Activated T-helper 17 cell treated with anti-CD3 and anti-CD28 coated beads, Interleukin-2, amount 50 U/mL, for 72 hours (primary cell): ENCODE data around the gene ATP5MK. TPM values are rescaled to one million over a fixed set of nuclear protein-coding genes. Genes with fewer than 3 reads are reported as not detected.
"Not testable (repeated sequence)": the region's sequence is repeated elsewhere in the genome, so short reads cannot be mapped to it uniquely, and the experiment has no call there.

Experiments used
- ATAC-seq: fragments of 150-1000 bp; cut with Tn5 transposase; replicated peaks from 2 replicates; pipeline ENCODE4 v1.10.0; 2021; ENCODE audit warnings: mild to moderate bottlenecking, moderate library complexity
- H3K27ac Mint-ChIP-seq: one replicate; pipeline ENCODE4 v1.8.0; 2022; ENCODE audit warnings: mixed read lengths
- H3K27me3 Mint-ChIP-seq: one replicate; pipeline ENCODE4 v1.8.0; 2022; ENCODE audit warnings: mixed read lengths
- H3K36me3 Mint-ChIP-seq: one replicate; pipeline ENCODE4 v1.8.0; 2022; ENCODE audit warnings: low read depth, mild to moderate bottlenecking, mixed read lengths
- H3K4me1 Mint-ChIP-seq: one replicate; pipeline ENCODE4 v1.8.0; 2022; ENCODE audit warnings: mixed read lengths
- H3K4me3 Mint-ChIP-seq: one replicate; pipeline ENCODE4 v1.8.0; 2022; ENCODE audit warnings: mild to moderate bottlenecking, mixed read lengths
- H3K9me3 Mint-ChIP-seq: one replicate; pipeline ENCODE4 v1.8.0; 2022; ENCODE audit warnings: mixed read lengths
- total RNA-seq, 2 donors: library from RNA; stranded (reverse); gene quantifications; one replicate each; pipeline ENCODE4 v1.2.3, GENCODE V29; 2022

The ATP5MK gene
- total RNA-seq, 2 donors from 2014 or later, result 290 to 425 TPM

DNA sequence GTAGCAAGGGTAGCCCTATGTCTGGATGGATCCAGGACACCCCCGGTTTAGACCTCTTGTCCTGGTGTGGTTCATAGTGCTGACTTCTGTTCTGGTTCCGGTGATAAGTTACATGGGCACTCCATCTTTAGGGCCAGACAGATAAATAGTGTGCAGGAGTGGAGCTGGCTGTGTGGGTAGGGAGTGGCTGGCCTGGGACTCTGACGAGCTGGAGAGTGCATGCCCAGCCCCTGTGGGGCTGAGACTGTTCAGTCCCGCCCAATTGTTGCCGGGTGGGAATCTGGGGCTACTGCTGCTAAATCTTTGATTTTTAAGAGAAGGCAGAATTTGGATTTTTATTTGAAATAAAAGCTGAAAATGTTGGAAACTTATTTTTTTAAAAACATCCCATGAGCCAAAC is 27.5 kb upstream of the ATP5MK start:
- Mint-ChIP-seq H3K27ac (no peak overlapping the region), H3K36me3 (peaks cover 97% of the 10 kb centered on the region), H3K27me3 (no peaks in the 10 kb centered on the region), H3K4me1 (peaks cover 6% of the 10 kb centered on the region), H3K4me3 (no peak overlapping the region), H3K9me3 (no peaks in the 10 kb centered on the region)
- ATAC-seq, result no peak

- H3K27me3 Mint-ChIP-seq, result no peaks in the 10 kb centered on the region
- no peak overlapping the region for H3K27ac Mint-ChIP-seq
- no peaks in the 10 kb centered on the region for H3K4me1 Mint-ChIP-seq
- peaks cover 97% of the 10 kb centered on the region for H3K36me3 Mint-ChIP-seq
- no peak for ATAC-seq
- H3K9me3 Mint-ChIP-seq, result no peaks in the 10 kb centered on the region
- no peak overlapping the region for H3K4me3 Mint-ChIP-seq
Measured at GRCh38 chr10:103419101-103419500, 22.8 kb upstream of the ATP5MK start.

- Mint-ChIP-seq H3K4me1 (no peaks in the 10 kb centered on the region), H3K4me3 (no peak overlapping the region), H3K27me3 (no peaks in the 10 kb centered on the region), H3K36me3 (peaks cover 97% of the 10 kb centered on the region), H3K9me3 (no peaks in the 10 kb centered on the region), H3K27ac (peak overlapping the region; percentile 52)
- no peak for ATAC-seq
Measured at GRCh38 chr10:103417601-103418000, 21.3 kb upstream of the ATP5MK start.

DNA sequence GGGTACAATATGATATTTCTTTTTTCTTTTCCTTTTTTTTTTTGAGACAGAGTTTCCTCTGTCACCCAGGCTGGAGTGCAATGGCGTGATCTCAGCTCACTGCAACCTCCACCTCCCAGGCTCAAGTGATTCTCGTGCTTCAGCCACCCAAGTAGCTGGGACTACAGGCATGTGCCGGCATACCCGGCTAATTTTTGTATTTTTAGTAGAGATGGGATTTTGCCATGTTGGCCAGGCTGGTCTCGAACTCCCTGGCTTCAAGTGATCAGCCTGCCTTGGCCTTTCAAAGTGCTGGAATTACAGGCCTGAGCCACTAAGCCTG is 20.8 kb upstream of the ATP5MK start:
- not testable (repeated sequence) for H3K27me3 Mint-ChIP-seq, ATAC-seq, H3K9me3 Mint-ChIP-seq, H3K27ac Mint-ChIP-seq, H3K4me1 Mint-ChIP-seq, H3K4me3 Mint-ChIP-seq
- H3K36me3 Mint-ChIP-seq, result peaks cover 97% of the 10 kb centered on the region

- no peaks in the 10 kb centered on the region for H3K9me3 Mint-ChIP-seq
- no peaks in the 10 kb centered on the region for H3K27me3 Mint-ChIP-seq
- H3K4me3 Mint-ChIP-seq, result no peak overlapping the region
- H3K36me3 Mint-ChIP-seq, result peaks cover 99% of the 10 kb centered on the region
- no peak overlapping the region for H3K27ac Mint-ChIP-seq
- ATAC-seq, result peak; percentile 52
- no peaks in the 10 kb centered on the region for H3K4me1 Mint-ChIP-seq
Measured at GRCh38 chr10:103416436-103417147, 20.3 kb upstream of the ATP5MK start.

DNA sequence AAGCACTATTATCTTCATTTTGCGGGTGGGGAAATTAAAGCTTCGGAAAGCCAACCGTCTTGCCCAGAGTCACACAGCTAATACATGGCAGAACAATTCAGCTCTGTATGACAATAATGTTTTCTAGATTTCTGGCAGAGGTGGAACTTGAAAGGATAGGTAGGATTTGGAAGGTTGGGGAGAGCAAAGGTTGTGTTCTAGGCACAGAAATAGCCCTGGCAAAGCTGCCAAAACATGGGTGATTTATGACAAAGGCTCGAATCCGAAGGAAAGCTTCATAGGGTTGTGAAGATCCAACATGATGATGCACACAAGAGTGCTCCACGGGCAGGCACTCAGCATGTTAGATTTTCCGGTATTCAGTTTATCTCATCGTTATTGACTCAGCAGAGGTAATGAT is 19.3 kb upstream of the ATP5MK start:
- no peaks in the 10 kb centered on the region for H3K27me3 Mint-ChIP-seq
- H3K27ac Mint-ChIP-seq, result no peak overlapping the region
- H3K36me3 Mint-ChIP-seq, result peaks cover 95% of the 10 kb centered on the region
- no peak for ATAC-seq
- H3K4me3 Mint-ChIP-seq, result no peak overlapping the region
- no peaks in the 10 kb centered on the region for H3K4me1 Mint-ChIP-seq
- no peaks in the 10 kb centered on the region for H3K9me3 Mint-ChIP-seq

DNA sequence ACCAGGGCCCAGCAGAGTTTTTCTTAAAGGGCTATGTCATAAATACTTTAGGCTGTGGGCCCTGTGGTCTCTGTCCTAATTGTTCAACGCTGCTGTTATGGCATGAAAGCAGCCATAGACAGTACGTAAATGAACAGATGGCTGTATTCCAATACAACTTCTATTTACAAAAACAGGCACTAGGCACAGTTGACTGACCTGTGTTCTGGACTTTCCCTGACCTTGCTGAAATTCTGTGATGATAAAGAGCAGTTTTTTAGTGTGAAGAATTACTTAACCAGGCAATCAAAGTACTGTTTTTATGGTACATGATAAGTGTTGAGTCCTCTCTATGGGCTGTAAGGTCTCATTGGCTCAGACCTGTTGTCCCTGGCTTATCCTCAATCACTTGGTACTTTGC is 17.3 kb upstream of the ATP5MK start:
- ATAC-seq, result no peak
- Mint-ChIP-seq H3K9me3 (no peaks in the 10 kb centered on the region), H3K4me3 (no peak overlapping the region), H3K4me1 (no peaks in the 10 kb centered on the region), H3K27me3 (no peaks in the 10 kb centered on the region), H3K27ac (no peak overlapping the region), H3K36me3 (peaks cover 95% of the 10 kb centered on the region)

- Mint-ChIP-seq H3K4me3 (peak overlapping the region; percentile 100), H3K9me3 (no peaks in the 10 kb centered on the region), H3K36me3 (peaks cover 100% of the 10 kb centered on the region), H3K27ac (peak overlapping the region; percentile 99), H3K4me1 (peaks cover 31% of the 10 kb centered on the region), H3K27me3 (no peaks in the 10 kb centered on the region)
- ATAC-seq, result no peak
Measured at GRCh38 chr10:103397191-103397825, 1.0 kb upstream of the ATP5MK start.

GRCh38 chr10:103396789-103397087 is 463 bp upstream of the ATP5MK start:
- Mint-ChIP-seq H3K9me3 (no peaks in the 10 kb centered on the region), H3K36me3 (peaks cover 100% of the 10 kb centered on the region), H3K4me3 (peak overlapping the region; percentile 100), H3K27me3 (no peaks in the 10 kb centered on the region), H3K4me1 (peaks cover 31% of the 10 kb centered on the region), H3K27ac (peak overlapping the region; percentile 99)
- ATAC-seq, result no peak

GRCh38 chr10:103395754-103396066 is 565 bp downstream of the ATP5MK start:
- H3K27ac Mint-ChIP-seq, result peak overlapping the region; percentile 99
- ATAC-seq, result no peak
- H3K27me3 Mint-ChIP-seq, result no peaks in the 10 kb centered on the region
- peaks cover 31% of the 10 kb centered on the region for H3K4me1 Mint-ChIP-seq
- H3K9me3 Mint-ChIP-seq, result no peaks in the 10 kb centered on the region
- H3K4me3 Mint-ChIP-seq, result peak overlapping the region; percentile 100
- peaks cover 100% of the 10 kb centered on the region for H3K36me3 Mint-ChIP-seq

- Mint-ChIP-seq H3K27me3 (no peaks in the 10 kb centered on the region), H3K36me3 (peaks cover 99% of the 10 kb centered on the region), H3K9me3 (no peaks in the 10 kb centered on the region), H3K27ac (no peak overlapping the region), H3K4me1 (peaks cover 31% of the 10 kb centered on the region), H3K4me3 (peak overlapping the region; percentile 100)
- ATAC-seq, result no peak
Measured at GRCh38 chr10:103394180-103394579, 2.1 kb downstream of the ATP5MK start.

GRCh38 chr10:103382769-103383168 is 13.5 kb downstream of the ATP5MK start:
- Mint-ChIP-seq H3K4me3 (no peak overlapping the region), H3K27me3 (no peaks in the 10 kb centered on the region), H3K36me3 (peaks cover 97% of the 10 kb centered on the region), H3K4me1 (no peaks in the 10 kb centered on the region), H3K27ac (no peak overlapping the region), H3K9me3 (no peaks in the 10 kb centered on the region)
- ATAC-seq, result no peak

DNA sequence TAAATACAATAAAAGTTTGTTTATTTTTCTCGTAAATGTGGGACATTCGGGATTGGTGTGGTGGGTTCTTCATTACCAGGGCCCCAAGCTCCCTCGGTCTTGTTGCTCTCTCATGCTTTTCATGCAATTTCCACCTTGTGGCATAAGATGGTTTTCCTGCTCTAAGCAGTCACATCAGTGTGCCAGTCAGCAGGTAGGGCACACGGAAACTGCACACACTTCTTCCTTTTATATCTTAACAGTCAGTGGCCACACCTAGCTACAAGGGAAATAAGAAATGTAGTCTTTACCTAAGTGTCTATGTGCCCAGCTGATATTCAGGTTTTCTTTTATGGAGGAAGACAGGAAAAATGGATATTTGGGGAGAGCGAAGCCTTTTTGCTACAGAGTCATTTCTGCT is 22.0 kb downstream of the ATP5MK start:
- peaks cover 68% of the 10 kb centered on the region for H3K36me3 Mint-ChIP-seq
- no peaks in the 10 kb centered on the region for H3K27me3 Mint-ChIP-seq
- no peak for ATAC-seq
- H3K4me3 Mint-ChIP-seq, result no peak overlapping the region
- peaks cover 10% of the 10 kb centered on the region for H3K4me1 Mint-ChIP-seq
- no peaks in the 10 kb centered on the region for H3K9me3 Mint-ChIP-seq
- H3K27ac Mint-ChIP-seq, result no peak overlapping the region

DNA sequence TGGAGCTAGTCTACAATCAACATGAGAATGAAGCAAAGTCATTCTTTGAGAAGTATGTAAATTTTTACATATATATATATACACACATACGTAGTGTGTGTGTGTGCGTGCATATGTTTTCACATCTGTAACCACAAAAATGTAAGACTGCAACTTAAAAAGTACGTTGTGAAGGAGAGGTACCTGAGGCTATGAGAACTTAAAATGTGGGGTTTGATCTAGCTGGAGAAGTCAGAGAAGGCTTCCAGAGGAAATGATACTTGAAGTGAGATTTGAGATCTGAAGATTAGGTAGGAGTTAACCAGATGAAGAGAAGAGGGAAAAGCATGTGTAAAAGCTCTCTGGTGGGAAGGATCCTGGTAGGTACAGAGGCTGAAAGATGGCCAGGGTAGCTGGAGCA is 22.7 kb downstream of the ATP5MK start:
- Mint-ChIP-seq H3K9me3 (no peaks in the 10 kb centered on the region), H3K27ac (peak overlapping the region; percentile 32), H3K4me1 (peaks cover 10% of the 10 kb centered on the region), H3K36me3 (peaks cover 61% of the 10 kb centered on the region), H3K27me3 (no peaks in the 10 kb centered on the region), H3K4me3 (no peak overlapping the region)
- no peak for ATAC-seq

- H3K36me3 Mint-ChIP-seq, result peaks cover 7% of the 10 kb centered on the region
- H3K4me1 Mint-ChIP-seq, result no peaks in the 10 kb centered on the region
- peak within 1 kb of the TSS; percentile 95 for H3K27ac Mint-ChIP-seq
- H3K9me3 Mint-ChIP-seq, result no peaks in the 10 kb centered on the region
- ATAC-seq, result peak; percentile 64
- peak within 1 kb of the TSS; percentile 89 for H3K4me3 Mint-ChIP-seq
- H3K27me3 Mint-ChIP-seq, result no peaks in the 10 kb centered on the region
Measured at GRCh38 chr10:103367782-103368518, 28.3 kb downstream of the ATP5MK start, which contains the start of gene TAF5. TAF5 (plus strand) TSS chr10:103367976; CDS start chr10:103367990, 14 bp downstream.
